ENCODE data around the gene SIRPA.

DNA sequence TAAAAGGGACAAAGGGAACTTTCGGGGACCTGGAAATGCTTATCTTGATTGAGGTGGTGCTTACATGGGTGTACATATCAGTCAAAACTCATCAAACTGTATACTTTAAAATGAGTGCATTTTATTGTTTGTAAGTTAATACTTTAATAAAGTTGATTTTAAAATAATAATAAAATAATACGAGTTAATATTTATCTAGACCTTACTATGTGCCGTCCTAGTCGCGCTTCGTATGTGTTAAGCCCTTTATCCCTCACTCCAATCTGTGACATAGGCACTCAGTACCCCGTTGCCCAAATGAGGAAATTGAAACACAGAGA, 51.2 kb downstream of the SIRPA start:
- TF ChIP-seq, protein P1, sequence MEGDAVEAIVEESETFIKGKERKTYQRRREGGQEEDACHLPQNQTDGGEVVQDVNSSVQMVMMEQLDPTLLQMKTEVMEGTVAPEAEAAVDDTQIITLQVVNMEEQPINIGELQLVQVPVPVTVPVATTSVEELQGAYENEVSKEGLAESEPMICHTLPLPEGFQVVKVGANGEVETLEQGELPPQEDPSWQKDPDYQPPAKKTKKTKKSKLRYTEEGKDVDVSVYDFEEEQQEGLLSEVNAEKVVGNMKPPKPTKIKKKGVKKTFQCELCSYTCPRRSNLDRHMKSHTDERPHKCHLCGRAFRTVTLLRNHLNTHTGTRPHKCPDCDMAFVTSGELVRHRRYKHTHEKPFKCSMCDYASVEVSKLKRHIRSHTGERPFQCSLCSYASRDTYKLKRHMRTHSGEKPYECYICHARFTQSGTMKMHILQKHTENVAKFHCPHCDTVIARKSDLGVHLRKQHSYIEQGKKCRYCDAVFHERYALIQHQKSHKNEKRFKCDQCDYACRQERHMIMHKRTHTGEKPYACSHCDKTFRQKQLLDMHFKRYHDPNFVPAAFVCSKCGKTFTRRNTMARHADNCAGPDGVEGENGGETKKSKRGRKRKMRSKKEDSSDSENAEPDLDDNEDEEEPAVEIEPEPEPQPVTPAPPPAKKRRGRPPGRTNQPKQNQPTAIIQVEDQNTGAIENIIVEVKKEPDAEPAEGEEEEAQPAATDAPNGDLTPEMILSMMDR (conservative IDR thresholded peaks at IDR 0.05 in 1 of 2, IDR thresholded peaks at IDR 0.05 in 1 of 2; ENCODE audit: low read depth in 1 of 2, low read length in 2 of 2), result no peak
- TF ChIP-seq EZH2 (IDR thresholded peaks at IDR 0.05; ENCODE audit: low read length, missing control alignments), result no peak

Data from fibroblast of lung (primary cell).